GM19455 (cell line): Measurements from ENCODE around the gene DDX11.
A peak's percentile ranks its signal among the peaks of the same experiment; 100 is the strongest.
"Not testable (repeated sequence)": the region's sequence is repeated elsewhere in the genome, so short reads cannot be mapped to it uniquely, and the experiment has no call there.

Experiments used
- ATAC-seq: cut with Tn5 transposase; IDR thresholded peaks from one replicate; pipeline ENCODE4 v1.9.1; 2021; ENCODE audit not compliant: unreplicated experiment

DDX11 gene

GRCh38 chr12:31066196-31066595 lies 7.5 kb upstream of the DDX11 start:
- ATAC-seq, result not testable (repeated sequence)

GRCh38 chr12:31067656-31068055 lies 6.0 kb upstream of the DDX11 start:
- not testable (repeated sequence) for ATAC-seq

DNA sequence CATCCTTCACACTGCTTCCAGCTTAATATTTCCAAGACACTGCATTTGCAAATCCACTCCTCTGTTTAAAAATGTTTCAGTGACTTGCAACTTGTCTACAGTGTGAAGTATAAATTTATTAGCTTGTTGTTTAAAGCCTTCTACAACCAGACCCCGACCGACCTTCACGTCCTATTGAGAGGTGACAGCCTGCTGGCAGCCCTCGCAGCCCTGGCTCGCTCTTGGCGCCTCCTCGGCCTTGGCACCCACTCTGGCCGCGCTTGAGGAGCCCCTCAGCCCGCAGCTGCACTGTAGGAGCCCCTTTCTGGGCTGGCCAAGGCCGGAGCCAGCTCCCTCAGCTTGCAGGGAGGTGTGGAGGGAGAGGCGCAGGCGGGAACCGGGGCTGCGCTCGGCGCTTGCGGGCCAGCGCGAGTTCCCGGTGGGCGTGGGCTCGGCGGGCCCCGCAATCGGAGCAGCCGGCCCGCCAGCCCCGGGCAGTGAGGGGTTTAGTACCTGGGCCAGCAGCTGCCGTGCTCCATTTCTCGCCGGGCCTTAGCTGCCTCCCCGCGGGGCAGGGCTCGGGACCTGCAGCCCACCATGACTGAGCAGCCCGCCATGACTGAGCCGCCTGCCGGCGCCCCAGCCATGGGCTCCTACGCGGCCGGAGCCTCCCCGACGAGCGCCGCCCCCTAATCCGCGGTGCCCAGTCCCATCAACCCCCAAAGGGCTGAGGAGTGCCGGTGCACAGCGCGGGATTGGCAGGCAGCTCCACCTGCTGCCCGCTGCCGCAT lies 2.5 kb upstream of the DDX11 start:
- not testable (repeated sequence) for ATAC-seq

DNA sequence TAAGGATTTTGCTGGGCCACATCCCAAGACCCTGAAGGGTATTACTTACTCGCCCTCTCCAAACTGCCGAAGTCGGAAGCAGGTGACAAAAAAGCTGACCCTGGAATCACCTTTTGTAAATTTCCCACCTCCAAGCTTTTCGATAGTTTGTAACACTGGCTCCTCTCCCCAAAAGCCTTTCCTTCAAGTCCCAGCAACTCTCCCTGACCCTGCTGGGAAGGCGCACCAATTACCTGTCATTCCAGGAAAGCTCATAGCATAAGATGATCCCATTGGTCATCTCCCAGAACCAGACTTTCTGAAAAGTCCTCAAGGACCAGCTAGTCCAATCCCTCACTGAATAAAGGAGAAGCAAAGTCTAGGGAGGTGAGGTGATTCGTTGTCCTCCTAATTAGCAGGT lies 698 bp upstream of the DDX11 start:
- not testable (repeated sequence) for ATAC-seq

- ATAC-seq, result peak; percentile 43
These were observed 744 bp downstream of the DDX11 start for GRCh38 chr12:31074333-31074874.

- ATAC-seq, result not testable (repeated sequence)
These were observed 2.5 kb downstream of the DDX11 start for GRCh38 chr12:31076150-31076549.

GRCh38 chr12:31077095-31077494 lies 3.4 kb downstream of the DDX11 start:
- ATAC-seq, result not testable (repeated sequence)

- ATAC-seq, result not testable (repeated sequence)
These were observed 4.3 kb downstream of the DDX11 start for GRCh38 chr12:31077998-31078397.

GRCh38 chr12:31079421-31079820 lies 5.8 kb downstream of the DDX11 start:
- ATAC-seq, result not testable (repeated sequence)

DNA sequence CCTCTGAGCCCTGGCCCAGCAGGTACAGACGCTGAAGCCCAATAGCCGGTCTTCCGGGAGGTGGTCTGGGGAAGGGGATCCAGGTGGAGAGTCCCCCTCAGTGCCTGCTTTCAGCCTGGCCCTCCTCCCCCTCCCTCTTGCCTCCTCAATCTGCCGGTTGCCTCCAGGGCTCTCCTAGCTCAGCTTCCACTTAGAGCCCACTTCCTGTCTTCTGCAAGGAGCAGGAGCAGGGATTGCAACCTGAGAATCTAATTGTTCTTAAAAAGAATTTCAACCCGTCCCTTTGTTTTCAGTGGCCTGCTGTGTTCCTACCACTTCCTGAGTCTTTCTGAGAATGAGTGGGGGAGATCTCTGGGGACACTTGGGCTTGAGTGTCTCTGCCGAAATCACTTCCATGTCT lies 6.6 kb downstream of the DDX11 start:
- ATAC-seq, result not testable (repeated sequence)

GRCh38 chr12:31081274-31081673 lies 7.6 kb downstream of the DDX11 start:
- not testable (repeated sequence) for ATAC-seq

DNA sequence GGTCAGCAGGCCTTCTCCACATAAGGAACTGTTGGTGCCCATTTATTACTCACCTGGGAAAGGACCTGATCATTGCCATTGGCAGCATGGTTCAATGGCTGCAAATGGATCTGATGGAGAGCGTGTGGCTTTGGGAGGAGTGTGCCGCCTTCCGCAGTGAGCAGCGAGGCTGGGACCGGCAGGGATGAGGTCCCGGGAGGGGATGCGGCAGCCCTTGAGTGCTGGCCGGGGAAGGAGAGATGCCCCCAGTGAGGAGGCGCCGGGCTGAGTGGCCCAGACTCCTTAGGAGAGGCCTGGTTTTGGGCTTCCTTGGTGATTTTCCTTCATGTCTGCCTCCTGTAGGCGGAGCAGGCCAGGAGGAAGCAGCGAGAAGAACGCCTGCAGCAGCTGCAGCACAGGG lies 10.6 kb downstream of the DDX11 start:
- ATAC-seq, result not testable (repeated sequence)

DNA sequence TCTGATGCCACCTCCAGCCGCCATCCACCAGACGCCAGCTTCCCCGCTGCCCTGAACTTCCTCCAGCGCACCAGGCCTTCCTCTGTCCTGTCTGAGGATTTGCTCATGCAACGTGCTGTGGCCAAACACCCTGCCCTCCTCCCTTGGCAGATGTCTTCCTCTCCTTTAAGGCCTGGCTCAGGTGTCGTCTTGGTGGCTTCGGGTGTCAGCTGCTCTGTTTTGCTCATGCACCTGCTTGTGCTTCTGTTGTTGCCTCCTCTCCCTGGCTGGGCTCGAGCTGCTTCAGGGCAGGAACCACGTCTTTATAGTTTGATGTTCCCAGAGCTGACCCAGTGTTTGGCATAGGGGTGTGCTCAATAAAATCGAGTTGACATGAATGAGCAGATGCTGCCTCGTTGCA lies 12.4 kb downstream of the DDX11 start:
- ATAC-seq, result not testable (repeated sequence)

GRCh38 chr12:31087486-31087885 lies 13.8 kb downstream of the DDX11 start:
- ATAC-seq, result not testable (repeated sequence)

GRCh38 chr12:31087956-31088355 lies 14.3 kb downstream of the DDX11 start:
- ATAC-seq, result not testable (repeated sequence)

GRCh38 chr12:31089072-31089471 lies 15.4 kb downstream of the DDX11 start:
- no peak for ATAC-seq

DNA sequence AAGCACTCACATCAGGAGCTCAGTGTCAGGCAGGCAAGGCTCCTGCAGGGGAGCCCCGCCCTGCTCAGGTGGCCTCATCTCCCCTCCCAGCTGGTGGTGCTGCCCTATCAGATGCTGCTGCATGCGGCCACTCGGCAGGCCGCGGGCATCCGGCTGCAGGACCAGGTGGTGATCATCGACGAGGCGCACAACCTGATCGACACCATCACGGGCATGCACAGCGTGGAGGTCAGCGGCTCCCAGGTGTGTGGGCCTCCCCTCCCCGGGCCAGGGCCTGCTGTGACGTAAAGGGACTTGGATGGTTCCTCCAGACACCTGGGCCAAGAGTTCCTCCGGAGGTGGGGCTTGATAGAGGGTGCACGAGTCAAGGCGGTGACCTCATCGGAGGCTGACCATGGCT lies 18.0 kb downstream of the DDX11 start:
- not testable (repeated sequence) for ATAC-seq

- ATAC-seq, result not testable (repeated sequence)
These were observed 19.1 kb downstream of the DDX11 start for GRCh38 chr12:31092718-31093117.

DNA sequence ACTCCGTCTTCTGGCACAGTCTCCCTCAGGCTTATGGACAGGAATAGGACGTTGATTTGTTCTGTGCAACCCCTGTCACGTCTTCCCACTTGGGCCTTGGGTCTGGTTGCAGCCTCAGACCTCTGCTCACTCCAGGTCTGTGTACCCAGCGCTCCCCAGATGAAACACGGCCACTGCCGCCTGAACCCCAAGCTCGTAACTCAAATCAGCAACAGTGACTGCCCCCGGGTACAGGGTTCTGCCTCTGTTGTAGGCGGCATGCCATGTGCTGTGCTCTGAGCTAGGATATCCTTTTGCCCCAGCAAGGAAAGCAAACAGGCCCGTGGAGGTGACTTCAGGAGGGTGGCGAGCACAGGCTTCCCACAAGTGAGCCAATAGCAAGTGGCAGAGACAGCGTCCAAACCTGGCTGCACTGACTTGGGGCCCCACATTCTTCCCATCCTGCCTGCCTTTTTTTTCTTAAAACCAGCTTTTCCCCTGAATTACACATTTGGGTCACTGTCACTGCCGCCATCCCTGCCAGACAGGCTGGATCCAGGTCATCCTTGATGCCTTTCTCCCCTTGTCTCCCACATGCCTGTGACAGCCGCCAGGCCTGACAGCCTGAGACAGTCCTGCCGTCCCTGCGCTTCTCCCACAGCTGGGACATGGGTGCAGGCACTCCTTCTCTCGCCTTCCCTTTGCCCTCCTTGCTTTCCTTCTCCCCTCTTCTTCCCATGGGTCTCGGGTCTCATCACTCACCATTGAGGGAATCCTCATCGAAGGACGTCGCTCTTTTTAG lies 21.6 kb downstream of the DDX11 start:
- not testable (repeated sequence) for ATAC-seq

GRCh38 chr12:31096251-31097065 lies 22.8 kb downstream of the DDX11 start:
- not testable (repeated sequence) for ATAC-seq

DNA sequence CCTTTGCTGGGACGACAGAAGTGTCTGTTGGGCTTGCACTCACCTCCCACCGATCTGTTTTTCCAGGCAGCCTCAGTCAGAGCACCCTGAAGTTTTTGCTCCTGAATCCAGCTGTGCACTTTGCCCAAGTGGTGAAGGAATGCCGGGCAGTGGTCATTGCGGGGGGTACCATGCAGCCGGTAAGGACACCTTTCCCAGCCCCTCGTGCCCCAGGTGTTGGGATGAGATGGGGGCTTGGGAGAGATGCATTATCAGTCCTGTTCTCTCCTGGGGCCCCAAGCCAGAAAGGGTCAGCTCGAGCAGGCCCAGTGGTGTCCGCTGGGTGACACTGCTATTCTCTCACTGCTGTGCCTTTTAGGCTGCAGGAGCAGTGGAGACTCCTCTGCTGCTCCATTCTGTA lies 24.2 kb downstream of the DDX11 start:
- ATAC-seq, result not testable (repeated sequence)
